HepG2 (cell line): ENCODE data around the gene TRPC4AP. TPM values are rescaled to one million over a fixed set of nuclear protein-coding genes. Genes with fewer than 3 reads are reported as not detected.

Experiments
- GMEB2 ChIP-seq: IDR thresholded peaks from 2 replicates; pipeline ENCODE4 v1.6.1; 2016; ENCODE audit warnings: missing biosample characterization, missing genetic modification reagents, low read depth
- ZNF142 ChIP-seq: sonication (generic); formaldehyde crosslinking; IDR thresholded peaks from 2 replicates; pipeline ENCODE4 v1.4.0; 2020; ENCODE audit warnings: missing genetic modification reagents
- ZNF713 ChIP-seq: sonication (generic); formaldehyde crosslinking; IDR thresholded peaks from 2 replicates; pipeline ENCODE4 v1.4.0; 2020; ENCODE audit warnings: mild to moderate bottlenecking, missing genetic modification reagents
- polyA plus RNA-seq, 8 experiments: library from polyadenylated mRNA; depleted of rRNA in 3 of 8; stranded (reverse) in 7 of 8; unstranded in 1 of 8; fragments of >200 nt; fragmentation: Illumina TruSeq in 4 of 8; extraction: Trizol in 4 of 8; gene quantifications; 2 replicates each; pipeline versions ENCODE4 v1.2.1 to v1.2.3, GENCODE V29; 2011 to 2016; ENCODE audit warnings: low read depth in 4 of 8, missing spikeins in 1 of 8, mixed read lengths in 1 of 8; ENCODE audit not compliant: insufficient read depth in 1 of 8
- total RNA-seq, 5 experiments: library from RNA; depleted of rRNA; stranded (reverse); fragments of >200 nt; fragmentation: Illumina TruSeq; extraction: Trizol; gene quantifications; 2 replicates each; pipeline ENCODE4 v1.2.3, GENCODE V29; 2016; ENCODE audit warnings: low read depth in 1 of 5

The TRPC4AP gene
- total and polyA plus RNA-seq, 2 of the 13 experiments (the other 11 are each of a cell fraction or from before 2014, with no cell fraction given): 136 to 137 TPM

- no peak for TF ChIP-seq ZNF142 (CRISPR knock-in tag)
- TF ChIP-seq GMEB2 (CRISPR knock-in tag): no peak
- no peak for TF ChIP-seq ZNF713
These were observed 120.9 kb downstream of the TRPC4AP start (continued) for GRCh38 chr20:34971561-34972235.
